Mucosa of descending colon (tissue), 3 donors: Measurements from ENCODE around the gene DNAI7. TPM values are rescaled to one million over a fixed set of nuclear protein-coding genes. Genes with fewer than 3 reads are reported as not detected.

Experiments
- ATAC-seq: fragments of 200-7000 bp; cut with Tn5 transposase; one replicate; pipeline ENCODE4 v1.9.1; 2020; ENCODE audit warnings: mild to moderate bottlenecking, moderate library complexity
- DNase-seq, 3 donors: peaks; one replicate each; pipeline ENCODE4 v3.0.0-alpha.2; 2020
- H3K36me3 ChIP-seq: fragments of 200-600 bp; one replicate; pipeline ENCODE4 v1.8.0; 2021; ENCODE audit warnings: low read depth, mild to moderate bottlenecking
- H3K4me1 ChIP-seq: fragments of 200-600 bp; one replicate; pipeline ENCODE4 v1.8.0; 2021; ENCODE audit warnings: low read depth, mild to moderate bottlenecking
- H3K4me3 ChIP-seq: fragments of 200-600 bp; one replicate; pipeline ENCODE4 v1.8.0; 2021; ENCODE audit warnings: mild to moderate bottlenecking
- H3K9me3 ChIP-seq: fragments of 200-600 bp; one replicate; pipeline ENCODE4 v1.8.0; 2021; ENCODE audit warnings: mild to moderate bottlenecking
- CTCF ChIP-seq: fragments of 200-600 bp; IDR thresholded peaks from one replicate; pipeline ENCODE4 v1.8.0; 2022; ENCODE audit warnings: antibody characterized with exemption, mild to moderate bottlenecking
- intact Hi-C, 2 donors: fragments of 100-400 bp; cut with DNase I in 1 of 2; cut with micrococcal nuclease in 1 of 2; formaldehyde crosslinking; loops; one replicate each; pipeline versions ENCODE4 v1.11.0 to v1.11.1; 2022; cut with DNase I, micrococcal nuclease
- total RNA-seq, 3 donors: library from RNA; stranded (reverse); fragmentation: NEBNext Ultra II Directional in 2 of 3; extraction: Animal tissue kit (Norgen Biotek cat#: 25700) in 2 of 3; gene quantifications; one replicate each; pipeline versions ENCODE4 v1.2.1 to v1.2.4, GENCODE V29; 2021 to 2023
- donor health status: DM: no; HTN: no; CAD: no; lungs with moderate emphysema.
- donor health status: DM: no; HTN: no; CAD: no.
- donor health status: DM: no; HTN: yes; CAD: no.

Gene DNAI7
- total RNA-seq, 3 donors from 2014 or later: 1.0 TPM; not detected in 2

DNA sequence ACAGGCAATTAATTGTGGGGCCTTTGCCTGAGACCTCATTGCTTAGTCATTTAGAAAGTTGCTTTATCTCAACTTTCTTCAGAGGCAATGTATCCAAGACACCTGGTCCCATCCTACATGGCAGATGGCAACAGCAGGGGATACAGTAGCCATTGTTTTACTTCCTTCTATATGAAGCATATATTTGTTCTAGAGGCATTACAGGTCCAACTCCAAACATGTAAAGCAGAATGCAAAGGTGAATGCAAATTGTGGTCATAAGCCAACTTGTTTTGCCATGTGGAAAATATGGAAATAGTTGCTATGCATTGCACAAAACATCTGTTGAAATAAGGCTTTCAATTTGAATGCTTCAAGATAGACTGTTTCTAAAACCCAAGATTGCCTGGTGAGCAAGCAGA lies 136.3 kb downstream of the DNAI7 start:
- TF ChIP-seq CTCF: no peak
- Histone ChIP-seq H3K4me1 (no peaks in the 10 kb centered on the region), H3K4me3 (no peak overlapping the region), H3K9me3 (no peaks in the 10 kb centered on the region), H3K36me3 (no peaks in the 10 kb centered on the region)
- ATAC-seq (no peak), DNase-seq (no peak)
- intact Hi-C loops: no loop called here

Other genes with a start within 250 kb of the DNAI7 start
- 10 to 100 TPM in 2 of 3 donors, 1 to 10 TPM in 1; 5.3 to 19.7 (median 11.1) TPM for gene BCAT1, start 246.1 kb downstream of the DNAI7 start, total RNA-seq
- 10 to 100 TPM; 13.7 to 26.4 (median 19.6) TPM for gene ETFRF1, start 77 bp upstream of the DNAI7 start, total RNA-seq
- gene KRAS, start 55.8 kb upstream of the DNAI7 start, total RNA-seq: 10 to 100 TPM; 43.5 to 64.3 (median 62.7) TPM